ENCODE measurements around the gene MGAT4A. TPM values are rescaled to one million over a fixed set of nuclear protein-coding genes. Genes with fewer than 3 reads are reported as not detected.

Gene MGAT4A
- total and polyA plus RNA-seq, 7 donors = 9.5 to 28.2 (median 21.6) TPM

GRCh38 chr2:98771721-98772524 is 41.0 kb upstream of the MGAT4A start:
- Histone ChIP-seq H3K4me1 (peaks cover 0 to 10% (median 5%) of the 10 kb centered on the region in 4 donors), H3K27me3 (no peaks in the 10 kb centered on the region), H3K9me3 (no peaks in the 10 kb centered on the region), H3K27ac (no peak overlapping the region), H3K36me3 (no peaks in the 10 kb centered on the region), H3K4me3 (no peak overlapping the region)
- no peak for DNase-seq
- WGBS, 2 donors = 42 to 78% methylated on average over 17 of the region's 17 CpGs
- no peak for TF ChIP-seq EP300 (IDR thresholded peaks at IDR 0.05)
- TF ChIP-seq POLR2AphosphoS5 (IDR thresholded peaks at IDR 0.05) = no peak
- TF ChIP-seq CTCF (IDR thresholded peaks at IDR 0.05) = no peak
- no peak for TF ChIP-seq POLR2A (IDR thresholded peaks at IDR 0.05)
- intact Hi-C loops (cut with DNase I) = no loop called here

DNA sequence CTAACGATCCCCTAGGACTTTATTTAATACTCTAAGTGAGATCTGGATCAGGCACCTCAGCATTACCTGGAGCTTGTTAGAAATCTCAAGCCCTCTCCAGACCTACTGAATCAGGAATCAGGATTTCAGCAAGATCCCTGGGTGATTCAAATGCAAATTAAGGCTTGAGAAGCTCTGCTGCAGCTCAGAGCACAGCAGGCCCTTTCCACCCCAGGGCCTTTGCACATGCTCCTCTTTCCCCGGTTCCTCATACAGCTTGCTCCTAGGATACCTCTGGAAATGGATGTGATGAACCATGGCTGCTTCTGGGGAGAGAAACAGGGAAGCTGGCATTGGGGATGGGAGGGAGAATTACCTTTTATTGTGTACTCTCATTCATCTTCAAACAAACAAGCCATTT is 40.3 kb upstream of the MGAT4A start:
- Histone ChIP-seq H3K36me3 (no peaks in the 10 kb centered on the region), H3K9me3 (no peaks in the 10 kb centered on the region), H3K4me3 (no peak overlapping the region), H3K27ac (no peak overlapping the region), H3K4me1 (peaks cover 0 to 10% (median 5%) of the 10 kb centered on the region in 4 donors), H3K27me3 (no peaks in the 10 kb centered on the region)
- DNase-seq = no peak
- no peak for TF ChIP-seq POLR2AphosphoS5 (IDR thresholded peaks at IDR 0.05)
- TF ChIP-seq EP300 (IDR thresholded peaks at IDR 0.05) = no peak
- TF ChIP-seq CTCF (IDR thresholded peaks at IDR 0.05) = no peak
- TF ChIP-seq POLR2A (IDR thresholded peaks at IDR 0.05) = no peak
- intact Hi-C loops (cut with DNase I) = no loop called here
- 84% methylated on average over 2 of the region's 2 CpGs for WGBS, 2 donors

DNA sequence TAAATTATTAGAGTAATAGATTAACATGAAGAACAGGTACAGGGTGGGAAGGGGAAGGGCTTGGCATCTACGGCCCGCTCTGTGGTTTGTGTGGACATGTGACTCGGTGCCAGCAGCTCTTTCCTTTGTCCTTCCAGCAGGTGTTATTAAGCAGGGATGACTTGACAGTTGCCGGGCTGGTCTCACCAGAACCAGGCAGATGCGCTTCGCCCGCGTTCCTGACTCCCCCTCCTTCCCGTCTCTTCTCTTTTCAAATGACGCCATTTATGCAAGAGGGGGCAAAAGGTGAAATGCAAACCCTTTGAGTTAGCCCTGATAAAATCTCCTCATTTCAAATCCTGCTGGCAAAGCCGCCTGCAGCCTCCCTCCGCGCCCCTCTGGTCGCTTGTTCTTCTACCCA is 38.9 kb upstream of the MGAT4A start:
- H3K4me1 ChIP-seq = peaks cover 0 to 10% (median 5%) of the 10 kb centered on the region in 4 donors
- no peaks in the 10 kb centered on the region for H3K36me3 ChIP-seq
- WGBS, 2 donors = 56 to 81% methylated on average over 14 of the region's 14 CpGs
- H3K4me3 ChIP-seq = no peak overlapping the region
- H3K27me3 ChIP-seq = no peaks in the 10 kb centered on the region
- no peaks in the 10 kb centered on the region for H3K9me3 ChIP-seq
- DNase-seq = no peak
- TF ChIP-seq POLR2AphosphoS5 (IDR thresholded peaks at IDR 0.05) = peak in 2 of 4 donors; percentile 14 to 36
- TF ChIP-seq POLR2A (IDR thresholded peaks at IDR 0.05) = no peak
- TF ChIP-seq CTCF (IDR thresholded peaks at IDR 0.05) = no peak
- no peak for TF ChIP-seq EP300 (IDR thresholded peaks at IDR 0.05)
- H3K27ac ChIP-seq = no peak overlapping the region
- intact Hi-C loops (cut with DNase I) = no loop called here

- Histone ChIP-seq H3K27ac (no peak overlapping the region), H3K4me1 (peaks cover 0 to 10% (median 5%) of the 10 kb centered on the region in 4 donors), H3K9me3 (no peaks in the 10 kb centered on the region), H3K4me3 (no peak overlapping the region), H3K36me3 (no peaks in the 10 kb centered on the region), H3K27me3 (no peaks in the 10 kb centered on the region)
- 80 to 87% methylated on average over 6 of the region's 6 CpGs for WGBS, 2 donors
- no peak for DNase-seq
- intact Hi-C loops (cut with DNase I) = no loop called here
- no peak for TF ChIP-seq POLR2AphosphoS5 (IDR thresholded peaks at IDR 0.05)
- TF ChIP-seq EP300 (IDR thresholded peaks at IDR 0.05) = no peak
- no peak for TF ChIP-seq POLR2A (IDR thresholded peaks at IDR 0.05)
- TF ChIP-seq CTCF (IDR thresholded peaks at IDR 0.05) = no peak
Observed at GRCh38 chr2:98769114-98769476, 38.2 kb upstream of the MGAT4A start.

All from sigmoid colon (tissue), 7 donors.